GM23248 (cell line): ENCODE measurements around the gene UTP4. TPM values are rescaled to one million over a fixed set of nuclear protein-coding genes. Genes with fewer than 3 reads are reported as not detected.

ENCODE experiments used
- DNase-seq: peaks from one replicate; pipeline ENCODE4 v3.0.0-alpha.2; 2015
- H2AFZ ChIP-seq: fragments of 200-600 bp; sonication (generic); 2 replicates; pipeline ENCODE4 v1.6.1; 2016; ENCODE audit warnings: antibody characterized with exemption
- H3F3A ChIP-seq: fragments of 200-600 bp; sonication (generic); 2 replicates; pipeline ENCODE4 v1.6.1; 2016; ENCODE audit warnings: mild to moderate bottlenecking, antibody characterized with exemption, mixed run types; ENCODE audit not compliant: insufficient read depth
- H3K27ac ChIP-seq: fragments of 200-600 bp; sonication (generic); 2 replicates; pipeline ENCODE4 v1.5.1; 2016; ENCODE audit warnings: mild to moderate bottlenecking
- H3K27me3 ChIP-seq: fragments of 200-600 bp; sonication (generic); replicated peaks from 2 replicates; pipeline ENCODE4 v1.6.1; 2016; ENCODE audit warnings: mild to moderate bottlenecking; ENCODE audit not compliant: insufficient read depth
- H3K36me3 ChIP-seq: fragments of 200-600 bp; sonication (generic); 2 replicates; pipeline ENCODE4 v1.6.1; 2016; ENCODE audit warnings: low read depth, mild to moderate bottlenecking
- H3K4me1 ChIP-seq: fragments of 200-600 bp; sonication (generic); 2 replicates; pipeline ENCODE4 v1.6.1; 2016; ENCODE audit warnings: mild to moderate bottlenecking; ENCODE audit not compliant: insufficient read depth
- H3K4me2 ChIP-seq: fragments of 200-600 bp; sonication (generic); one replicate; pipeline ENCODE4 v1.6.1; 2016; ENCODE audit warnings: mild to moderate bottlenecking; ENCODE audit not compliant: unreplicated experiment
- H3K4me3 ChIP-seq: fragments of 200-600 bp; sonication (generic); 2 replicates; pipeline ENCODE4 v1.5.1; 2016; ENCODE audit warnings: mild to moderate bottlenecking
- H3K79me2 ChIP-seq: fragments of 200-600 bp; sonication (generic); 2 replicates; pipeline ENCODE4 v1.6.1; 2016; ENCODE audit warnings: mild to moderate bottlenecking; ENCODE audit not compliant: insufficient read depth
- H3K9ac ChIP-seq: fragments of 200-600 bp; sonication (generic); 2 replicates; pipeline ENCODE4 v1.6.1; 2016; ENCODE audit warnings: mild to moderate bottlenecking
- H3K9me2 ChIP-seq: fragments of 200-600 bp; sonication (generic); 2 replicates; pipeline ENCODE4 v1.6.1; 2016; ENCODE audit warnings: mixed run types, mild to moderate bottlenecking, moderate library complexity; ENCODE audit not compliant: insufficient read depth
- H3K9me3 ChIP-seq: fragments of 200-600 bp; sonication (generic); one replicate; pipeline ENCODE4 v1.6.1; 2017; ENCODE audit warnings: low read depth
- H4K20me1 ChIP-seq: fragments of 200-600 bp; sonication (generic); 2 replicates; pipeline ENCODE4 v1.6.0; 2016; ENCODE audit not compliant: insufficient read depth
- EZH2 ChIP-seq: fragments of 200-600 bp; sonication (generic); IDR thresholded peaks from 2 replicates; pipeline ENCODE4 v1.6.1; 2018; ENCODE audit warnings: antibody characterized with exemption, mild to moderate bottlenecking; ENCODE audit not compliant: insufficient read depth, poor library complexity, severe bottlenecking
- EZH2phosphoT487 ChIP-seq: fragments of 200-600 bp; sonication (generic); IDR thresholded peaks from 2 replicates; pipeline ENCODE4 v1.6.1; 2018; ENCODE audit warnings: antibody characterized with exemption, moderate library complexity, mild to moderate bottlenecking, low read depth; ENCODE audit not compliant: insufficient read depth
- WGBS, 2 experiments: methylation state at CpG; one replicate each; pipeline ENCODE4 v1.1.6; 2015 to 2017; ENCODE audit warnings: low lambda C conversion rate in 2 of 2, low coverage in 1 of 2; ENCODE audit errors: missing lambda C conversion rate in 2 of 2; 5-methylcytosine and 5-hydroxymethylcytosine counted together
- in situ Hi-C: fragments of 300-500 bp; cut with MboI; formaldehyde crosslinking; loops from 2 replicates; pipeline ENCODE4 v1.15.0; 2020
- polyA plus RNA-seq: library from polyadenylated mRNA; unstranded; fragments of >200 nt; fragmentation: Nextera tagmentation; extraction: Ambion mirVana; gene quantifications from 2 replicates; pipeline ENCODE4 v1.2.1, GENCODE V29; 2016
- total RNA-seq: library from RNA; depleted of rRNA; stranded (reverse); fragments of >200 nt; shearing (Covaris generic); gene quantifications from 2 replicates; pipeline ENCODE4 v1.2.3, GENCODE V29; 2014

The UTP4 gene
- total and polyA plus RNA-seq, 2 experiments from 2014 or later: 17.8 to 54.8 TPM

- 100% methylated on average over 1 of the region's 1 CpG for WGBS, 2 experiments
- Histone ChIP-seq H3K9me3 (no peaks in the 10 kb centered on the region), H3K4me1 (no peaks in the 10 kb centered on the region), H2AFZ (no peak overlapping the region), H3K79me2 (no peaks in the 10 kb centered on the region), H3F3A (peaks cover 11% of the 10 kb centered on the region; the same call in 1 of the 2 replicates), H3K27ac (no peak overlapping the region), H3K36me3 (peaks cover 36% of the 10 kb centered on the region), H3K27me3 (no peaks in the 10 kb centered on the region), H3K4me3 (no peak overlapping the region), H3K9ac (no peak overlapping the region), H4K20me1 (no peaks in the 10 kb centered on the region), H3K4me2 (no peak overlapping the region), H3K9me2 (no peaks in the 10 kb centered on the region)
- no peak for TF ChIP-seq EZH2phosphoT487
- no peak for TF ChIP-seq EZH2
- in situ Hi-C loops: no loop called here
- no peak for DNase-seq
Measured at GRCh38 chr16:69160192-69160591, 27.7 kb downstream of the UTP4 start.

DNA sequence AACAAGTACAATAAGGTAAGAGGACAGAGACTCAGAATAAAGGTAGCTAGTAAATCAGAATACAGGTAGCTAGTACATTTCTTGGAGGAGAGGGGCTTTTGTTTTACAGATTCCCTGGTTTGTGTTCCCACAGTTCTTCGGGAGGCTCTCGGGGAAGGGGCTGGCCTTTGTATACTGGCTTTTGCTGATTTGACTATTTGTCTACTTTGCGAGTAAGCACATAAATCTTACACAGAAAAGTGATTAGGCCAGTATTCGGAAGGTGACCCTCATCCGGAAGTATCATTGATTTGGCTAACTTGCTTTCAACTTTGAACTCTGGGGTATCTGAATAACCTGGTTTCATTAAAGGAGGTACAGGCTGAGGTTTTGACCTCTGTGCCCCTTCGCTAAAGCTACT, 33.1 kb downstream of the UTP4 start:
- peak overlapping the region; percentile 68 for H3K27ac ChIP-seq

GRCh38 chr16:69166221-69166833, 33.9 kb downstream of the UTP4 start:
- H3K27ac ChIP-seq: peak overlapping the region; percentile 68
- H3K9ac ChIP-seq: peak overlapping the region; percentile 25; the same call in 1 of the 2 replicates
- peaks cover 47% of the 10 kb centered on the region for H3F3A ChIP-seq
- peak; percentile 86 for DNase-seq
- H3K79me2 ChIP-seq: 0 out of 2 replicates have a peak, but pooled peaks cover 3% of the 10 kb centered on the region
- H4K20me1 ChIP-seq: no peaks in the 10 kb centered on the region
- in situ Hi-C loops: no loop called here
- no peaks in the 10 kb centered on the region for H3K27me3 ChIP-seq
- H3K9me2 ChIP-seq: no peaks in the 10 kb centered on the region
- H3K4me2 ChIP-seq: peak overlapping the region; percentile 52
- H3K4me3 ChIP-seq: peak overlapping the region; percentile 16
- 10 to 12% methylated on average over 8 of the region's 8 CpGs for WGBS, 2 experiments
- no peaks in the 10 kb centered on the region for H3K9me3 ChIP-seq
- H3K4me1 ChIP-seq: peaks cover 30% of the 10 kb centered on the region
- TF ChIP-seq EZH2 (no peak), EZH2phosphoT487 (no peak)
- peaks cover 16% of the 10 kb centered on the region; the same call in 1 of the 2 replicates for H3K36me3 ChIP-seq
- no peak overlapping the region for H2AFZ ChIP-seq

More for the DNA sequence above, 33.1 kb downstream of the UTP4 start:
- H3K9me3 ChIP-seq: no peaks in the 10 kb centered on the region
- no peaks in the 10 kb centered on the region for H4K20me1 ChIP-seq
- H3K9ac ChIP-seq: peak overlapping the region; percentile 25; the same call in 1 of the 2 replicates
- 0 out of 2 replicates have a peak overlapping the region, but pooled peaks have one; percentile 9 for H3K4me3 ChIP-seq
- peaks cover 23% of the 10 kb centered on the region for H3K36me3 ChIP-seq
- WGBS, 2 experiments: 75 to 84% methylated on average over 6 of the region's 6 CpGs
- TF ChIP-seq EZH2: no peak
- no peak for TF ChIP-seq EZH2phosphoT487
- H3F3A ChIP-seq: peaks cover 40% of the 10 kb centered on the region
- in situ Hi-C loops: no loop called here
- DNase-seq: no peak
- no peaks in the 10 kb centered on the region for H3K27me3 ChIP-seq
- H3K9me2 ChIP-seq: no peaks in the 10 kb centered on the region
- peak overlapping the region; percentile 52 for H3K4me2 ChIP-seq
- 0 out of 2 replicates have a peak, but pooled peaks cover 3% of the 10 kb centered on the region for H3K79me2 ChIP-seq
- H3K4me1 ChIP-seq: peaks cover 25% of the 10 kb centered on the region
- H2AFZ ChIP-seq: no peak overlapping the region

- H3K4me1 ChIP-seq: peaks cover 40% of the 10 kb centered on the region
- 0 out of 2 replicates have a peak, but pooled peaks cover 3% of the 10 kb centered on the region for H3K79me2 ChIP-seq
- in situ Hi-C loops: no loop called here
- TF ChIP-seq EZH2phosphoT487 (no peak), EZH2 (no peak)
- H3K9ac ChIP-seq: no peak overlapping the region
- peak overlapping the region; percentile 52 for H3K4me2 ChIP-seq
- H3K4me3 ChIP-seq: peak overlapping the region; percentile 16
- 55 to 56% methylated on average over 7 of the region's 7 CpGs for WGBS, 2 experiments
- no peaks in the 10 kb centered on the region for H3K9me2 ChIP-seq
- H2AFZ ChIP-seq: no peak overlapping the region
- no peaks in the 10 kb centered on the region for H3K9me3 ChIP-seq
- H3K27me3 ChIP-seq: no peaks in the 10 kb centered on the region
- no peaks in the 10 kb centered on the region for H4K20me1 ChIP-seq
- H3K27ac ChIP-seq: peak overlapping the region; percentile 68
- peaks cover 56% of the 10 kb centered on the region for H3F3A ChIP-seq
- DNase-seq: peak; percentile 59
- H3K36me3 ChIP-seq: peaks cover 13% of the 10 kb centered on the region; the same call in 1 of the 2 replicates
Measured at GRCh38 chr16:69166946-69167930, 34.8 kb downstream of the UTP4 start.
